ENCODE data around the gene PLOD3.

The PLOD3 gene

GRCh38 chr7:101233907-101234547 is 16.6 kb upstream of the PLOD3 start:
- no peaks in the 10 kb centered on the region for H3K36me3 ChIP-seq (ENCODE audit: low read length)
- H4K20me1 ChIP-seq (ENCODE audit: low read depth, low read length), result no peaks in the 10 kb centered on the region
- TF ChIP-seq EZH2phosphoT487 (conservative IDR thresholded peaks at IDR 0.05; ENCODE audit: low read length), result no peak
- TF ChIP-seq, protein P1, sequence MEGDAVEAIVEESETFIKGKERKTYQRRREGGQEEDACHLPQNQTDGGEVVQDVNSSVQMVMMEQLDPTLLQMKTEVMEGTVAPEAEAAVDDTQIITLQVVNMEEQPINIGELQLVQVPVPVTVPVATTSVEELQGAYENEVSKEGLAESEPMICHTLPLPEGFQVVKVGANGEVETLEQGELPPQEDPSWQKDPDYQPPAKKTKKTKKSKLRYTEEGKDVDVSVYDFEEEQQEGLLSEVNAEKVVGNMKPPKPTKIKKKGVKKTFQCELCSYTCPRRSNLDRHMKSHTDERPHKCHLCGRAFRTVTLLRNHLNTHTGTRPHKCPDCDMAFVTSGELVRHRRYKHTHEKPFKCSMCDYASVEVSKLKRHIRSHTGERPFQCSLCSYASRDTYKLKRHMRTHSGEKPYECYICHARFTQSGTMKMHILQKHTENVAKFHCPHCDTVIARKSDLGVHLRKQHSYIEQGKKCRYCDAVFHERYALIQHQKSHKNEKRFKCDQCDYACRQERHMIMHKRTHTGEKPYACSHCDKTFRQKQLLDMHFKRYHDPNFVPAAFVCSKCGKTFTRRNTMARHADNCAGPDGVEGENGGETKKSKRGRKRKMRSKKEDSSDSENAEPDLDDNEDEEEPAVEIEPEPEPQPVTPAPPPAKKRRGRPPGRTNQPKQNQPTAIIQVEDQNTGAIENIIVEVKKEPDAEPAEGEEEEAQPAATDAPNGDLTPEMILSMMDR (IDR thresholded peaks at IDR 0.05; ENCODE audit: insufficient read depth, low read length, poor library complexity, severe bottlenecking), result no peak
- H3K4me2 ChIP-seq (ENCODE audit: low read depth, low read length, poor library complexity, severe bottlenecking), result no peak overlapping the region
- H3K9ac ChIP-seq (ENCODE audit: low read length), result no peak overlapping the region
- no peaks in the 10 kb centered on the region for H3K27me3 ChIP-seq (ENCODE audit: low read length)
- H3K79me2 ChIP-seq (ENCODE audit: insufficient read depth, low read length), result no peaks in the 10 kb centered on the region
- H2AFZ ChIP-seq (ENCODE audit: low read depth, low read length, severe bottlenecking), result no peak overlapping the region
- no peak overlapping the region for H3K4me3 ChIP-seq (ENCODE audit: insufficient read depth, low read length, poor library complexity, severe bottlenecking)
- H3K27ac ChIP-seq (ENCODE audit: low read depth, low read length), result no peak overlapping the region
- H3F3A ChIP-seq (ENCODE audit: insufficient read depth), result no peaks in the 10 kb centered on the region
- H3K9me3 ChIP-seq (ENCODE audit: insufficient read depth, low read length), result no peaks in the 10 kb centered on the region
- no peaks in the 10 kb centered on the region for H3K9me2 ChIP-seq (replicated peaks; ENCODE audit: insufficient read depth, low read length)

GRCh38 chr7:101232141-101232850 is 14.9 kb upstream of the PLOD3 start:
- Histone ChIP-seq H3K9me2 (replicated peaks; ENCODE audit: insufficient read depth, low read length) (no peaks in the 10 kb centered on the region), H3K36me3 (ENCODE audit: low read length) (no peaks in the 10 kb centered on the region), H2AFZ (ENCODE audit: low read depth, low read length, severe bottlenecking) (no peak overlapping the region), H3K4me2 (ENCODE audit: low read depth, low read length, poor library complexity, severe bottlenecking) (no peak overlapping the region), H3K79me2 (ENCODE audit: insufficient read depth, low read length) (no peaks in the 10 kb centered on the region), H3K4me3 (ENCODE audit: insufficient read depth, low read length, poor library complexity, severe bottlenecking) (no peak overlapping the region), H3K27ac (ENCODE audit: low read depth, low read length) (no peak overlapping the region), H3K9ac (ENCODE audit: low read length) (no peak overlapping the region), H3K27me3 (ENCODE audit: low read length) (no peaks in the 10 kb centered on the region), H3F3A (ENCODE audit: insufficient read depth) (no peaks in the 10 kb centered on the region), H3K9me3 (ENCODE audit: insufficient read depth, low read length) (no peaks in the 10 kb centered on the region), H4K20me1 (ENCODE audit: low read depth, low read length) (no peaks in the 10 kb centered on the region)
- TF ChIP-seq EZH2phosphoT487 (conservative IDR thresholded peaks at IDR 0.05; ENCODE audit: low read length), result no peak
- TF ChIP-seq, protein P1 (IDR thresholded peaks at IDR 0.05; ENCODE audit: insufficient read depth, low read length, poor library complexity, severe bottlenecking), result no peak

GRCh38 chr7:101231644-101232043 is 14.3 kb upstream of the PLOD3 start:
- Histone ChIP-seq H3K9ac (ENCODE audit: low read length) (no peak overlapping the region), H4K20me1 (ENCODE audit: low read depth, low read length) (no peaks in the 10 kb centered on the region), H3K4me3 (ENCODE audit: insufficient read depth, low read length, poor library complexity, severe bottlenecking) (no peak overlapping the region), H3F3A (ENCODE audit: insufficient read depth) (no peaks in the 10 kb centered on the region), H3K36me3 (ENCODE audit: low read length) (no peaks in the 10 kb centered on the region), H3K27ac (ENCODE audit: low read depth, low read length) (no peak overlapping the region), H3K9me2 (replicated peaks; ENCODE audit: insufficient read depth, low read length) (no peaks in the 10 kb centered on the region), H2AFZ (ENCODE audit: low read depth, low read length, severe bottlenecking) (no peak overlapping the region), H3K4me2 (ENCODE audit: low read depth, low read length, poor library complexity, severe bottlenecking) (no peak overlapping the region), H3K79me2 (ENCODE audit: insufficient read depth, low read length) (no peaks in the 10 kb centered on the region), H3K27me3 (ENCODE audit: low read length) (no peaks in the 10 kb centered on the region), H3K9me3 (ENCODE audit: insufficient read depth, low read length) (no peaks in the 10 kb centered on the region)
- TF ChIP-seq EZH2phosphoT487 (conservative IDR thresholded peaks at IDR 0.05; ENCODE audit: low read length), result no peak
- TF ChIP-seq, protein P1 (IDR thresholded peaks at IDR 0.05; ENCODE audit: insufficient read depth, low read length, poor library complexity, severe bottlenecking), result no peak

All from SU-DHL-6 (cell line).